ENCODE results near the gene XKR8. TPM values are rescaled to one million over a fixed set of nuclear protein-coding genes. Genes with fewer than 3 reads are reported as not detected.

XKR8 gene
- total and polyA plus RNA-seq, 2 donors (not counting 1 experiment from before 2014, with no cell fraction given): 3.4 to 8.7 TPM

DNA sequence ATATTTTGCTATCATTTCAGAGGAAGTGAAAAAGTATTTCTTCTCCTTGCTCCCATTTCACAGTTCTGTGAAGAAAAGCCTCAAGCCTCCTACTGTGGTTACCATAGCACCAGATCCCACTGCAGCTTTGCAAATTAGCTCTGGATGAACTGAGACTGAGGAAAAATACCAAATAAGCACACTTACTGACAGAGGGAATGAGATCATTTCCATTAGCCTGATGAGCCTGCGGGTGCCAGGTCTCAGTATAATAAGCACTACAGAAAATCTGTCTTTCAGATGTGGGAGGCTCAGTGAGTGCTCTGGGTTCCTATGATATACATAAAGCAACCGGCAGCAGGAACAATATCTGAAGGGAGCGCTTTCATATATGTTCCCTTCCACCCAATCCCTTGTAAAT, 21.4 kb downstream of the XKR8 start:
- ChIA-PET CTCF (interaction anchor here (0.7 to 6.7 kb wide), 13 partner anchors 9 to 311 kb away, joined by 3 to 147 read pairs (median 5); no protein-coding TSS in a partner anchor), POLR2A (interaction anchor here (0.5 kb wide), 1 partner anchor 9 kb away, joined by 6 read pairs; no protein-coding TSS in a partner anchor)
- Histone ChIP-seq H2AFZ (ENCODE audit: insufficient read depth, low read depth, low read length, poor library complexity, severe bottlenecking) (no peak overlapping the region), H3K36me3 (replicated peaks in 1 of 2; ENCODE audit: control extremely low read depth in 1 of 2, control insufficient read depth in 1 of 2, extremely low read depth in 1 of 2, insufficient read depth in 2 of 2, low read length in 1 of 2) (peaks cover 0 to 8% of the 10 kb centered on the region in 2 experiments), H3K9ac (ENCODE audit: low read length) (no peak overlapping the region), H3K4me1 (ENCODE audit: control insufficient read depth in 2 of 2, insufficient read depth in 2 of 2, low read length in 2 of 2) (peaks cover 0 to 7% of the 10 kb centered on the region in 2 donors), H3K4me3 (ENCODE audit: control extremely low read depth in 1 of 5, extremely low read depth in 1 of 5, insufficient read depth in 1 of 5, low read depth in 2 of 5, low read length in 4 of 5) (no peak overlapping the region), H3K79me2 (ENCODE audit: control insufficient read depth, insufficient read depth, low read length) (no peaks in the 10 kb centered on the region), H4K20me1 (ENCODE audit: control insufficient read depth, insufficient read depth, low read length, poor library complexity, severe bottlenecking) (no peaks in the 10 kb centered on the region), H3K27me3 (replicated peaks in 1 of 4; ENCODE audit: control extremely low read depth in 1 of 4, control insufficient read depth in 3 of 4, insufficient read depth in 4 of 4, low read length in 3 of 4) (no peaks in the 10 kb centered on the region), H3K4me2 (replicated peaks; ENCODE audit: low read depth, low read length, poor library complexity, severe bottlenecking) (no peak overlapping the region), H3K27ac (ENCODE audit: low read length in 2 of 2) (no peak overlapping the region), H3K9me3 (ENCODE audit: control extremely low read depth in 1 of 3, control insufficient read depth in 2 of 3, insufficient read depth in 1 of 3, low read length in 2 of 3) (no peaks in the 10 kb centered on the region)
- Mint-ChIP-seq H3K9me3 (ENCODE audit: insufficient read depth) (no peaks in the 10 kb centered on the region), H3K4me3 (no peak overlapping the region), H3K27ac (peak overlapping the region; percentile 26), H3K4me1 (peaks cover 4% of the 10 kb centered on the region), H3K27me3 (no peaks in the 10 kb centered on the region)
- intact Hi-C loops (cut with micrococcal nuclease): no loop called here
- TF ChIP-seq EZH2 (IDR thresholded peaks at IDR 0.05; ENCODE audit: borderline replicate concordance, insufficient read depth, low read depth, low read length, poor library complexity, severe bottlenecking): no peak
- TF ChIP-seq, protein P1, sequence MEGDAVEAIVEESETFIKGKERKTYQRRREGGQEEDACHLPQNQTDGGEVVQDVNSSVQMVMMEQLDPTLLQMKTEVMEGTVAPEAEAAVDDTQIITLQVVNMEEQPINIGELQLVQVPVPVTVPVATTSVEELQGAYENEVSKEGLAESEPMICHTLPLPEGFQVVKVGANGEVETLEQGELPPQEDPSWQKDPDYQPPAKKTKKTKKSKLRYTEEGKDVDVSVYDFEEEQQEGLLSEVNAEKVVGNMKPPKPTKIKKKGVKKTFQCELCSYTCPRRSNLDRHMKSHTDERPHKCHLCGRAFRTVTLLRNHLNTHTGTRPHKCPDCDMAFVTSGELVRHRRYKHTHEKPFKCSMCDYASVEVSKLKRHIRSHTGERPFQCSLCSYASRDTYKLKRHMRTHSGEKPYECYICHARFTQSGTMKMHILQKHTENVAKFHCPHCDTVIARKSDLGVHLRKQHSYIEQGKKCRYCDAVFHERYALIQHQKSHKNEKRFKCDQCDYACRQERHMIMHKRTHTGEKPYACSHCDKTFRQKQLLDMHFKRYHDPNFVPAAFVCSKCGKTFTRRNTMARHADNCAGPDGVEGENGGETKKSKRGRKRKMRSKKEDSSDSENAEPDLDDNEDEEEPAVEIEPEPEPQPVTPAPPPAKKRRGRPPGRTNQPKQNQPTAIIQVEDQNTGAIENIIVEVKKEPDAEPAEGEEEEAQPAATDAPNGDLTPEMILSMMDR (IDR thresholded peaks at IDR 0.05): no peak
- no CpG with 5 or more reads among the region's 3 CpGs for WGBS (ENCODE audit: insufficient coverage)
- ATAC-seq (ENCODE audit: low read depth) (no peak), DNase-seq (no peak)

DNA sequence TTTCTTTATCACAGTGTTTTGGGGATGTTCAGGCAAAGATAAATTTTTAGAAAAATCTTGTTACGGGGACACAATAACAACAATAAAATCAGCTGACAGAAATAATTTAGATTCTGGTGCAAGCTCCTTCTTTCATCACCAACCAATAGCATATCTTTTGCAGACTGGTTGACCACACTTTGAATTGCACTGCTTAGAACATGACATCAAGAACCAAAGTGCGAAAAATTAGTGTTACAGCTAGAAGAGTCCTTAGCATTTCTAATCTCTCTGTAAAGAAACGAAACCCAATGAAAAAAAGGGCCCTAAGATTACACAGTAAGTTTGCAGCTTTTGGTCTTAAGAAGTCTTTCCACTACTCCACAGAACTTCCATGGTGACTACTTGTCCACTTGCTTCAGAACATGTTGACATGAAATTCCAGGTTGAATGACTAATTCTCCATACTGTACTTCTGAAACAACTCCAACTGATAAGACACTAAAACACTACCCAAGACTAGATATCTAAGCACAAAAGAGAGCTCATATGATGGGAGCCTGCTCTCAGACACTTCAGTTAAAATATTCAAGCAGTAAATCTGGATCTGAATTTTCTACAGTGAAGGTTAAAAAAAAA, 31.3 kb downstream of the XKR8 start:
- Histone ChIP-seq H3K27me3 (replicated peaks in 1 of 4; ENCODE audit: control extremely low read depth in 1 of 4, control insufficient read depth in 3 of 4, insufficient read depth in 4 of 4, low read length in 3 of 4) (no peaks in the 10 kb centered on the region), H3K9me3 (ENCODE audit: control extremely low read depth in 1 of 3, control insufficient read depth in 2 of 3, insufficient read depth in 1 of 3, low read length in 2 of 3) (no peaks in the 10 kb centered on the region), H4K20me1 (ENCODE audit: control insufficient read depth, insufficient read depth, low read length, poor library complexity, severe bottlenecking) (no peaks in the 10 kb centered on the region), H3K9ac (ENCODE audit: low read length) (no peak overlapping the region), H3K27ac (ENCODE audit: low read length in 2 of 2) (no peak overlapping the region), H3K36me3 (replicated peaks in 1 of 2; ENCODE audit: control extremely low read depth in 1 of 2, control insufficient read depth in 1 of 2, extremely low read depth in 1 of 2, insufficient read depth in 2 of 2, low read length in 1 of 2) (peaks cover 2 to 50% of the 10 kb centered on the region in 2 experiments), H3K4me1 (ENCODE audit: control insufficient read depth in 2 of 2, insufficient read depth in 2 of 2, low read length in 2 of 2) (peaks cover 4 to 7% of the 10 kb centered on the region in 2 donors), H3K4me2 (replicated peaks; ENCODE audit: low read depth, low read length, poor library complexity, severe bottlenecking) (no peak overlapping the region), H3K79me2 (ENCODE audit: control insufficient read depth, insufficient read depth, low read length) (no peaks in the 10 kb centered on the region), H3K4me3 (ENCODE audit: control extremely low read depth in 1 of 5, extremely low read depth in 1 of 5, insufficient read depth in 1 of 5, low read depth in 2 of 5, low read length in 4 of 5) (no peak overlapping the region), H2AFZ (ENCODE audit: insufficient read depth, low read depth, low read length, poor library complexity, severe bottlenecking) (no peak overlapping the region)
- CTCF ChIA-PET: interaction anchor here (0.5 to 5.1 kb wide), 3 partner anchors 11 to 81 kb away, joined by 3 to 18 read pairs (median 3); no protein-coding TSS in a partner anchor
- ATAC-seq (ENCODE audit: low read depth) (no peak), DNase-seq (no peak)
- WGBS (ENCODE audit: insufficient coverage): 100% methylated on average over 1 of the region's 3 CpGs
- H3K9me3 Mint-ChIP-seq (ENCODE audit: insufficient read depth): no peaks in the 10 kb centered on the region
- H3K27me3 Mint-ChIP-seq: no peaks in the 10 kb centered on the region
- no peak overlapping the region for H3K27ac Mint-ChIP-seq
- POLR2A ChIA-PET: interaction anchor here (0.7 kb wide), 1 partner anchor 10 kb away, joined by 6 read pairs; no protein-coding TSS in a partner anchor
- TF ChIP-seq, protein P1 (IDR thresholded peaks at IDR 0.05): no peak
- no peak for TF ChIP-seq EZH2 (IDR thresholded peaks at IDR 0.05; ENCODE audit: borderline replicate concordance, insufficient read depth, low read depth, low read length, poor library complexity, severe bottlenecking)
- no peak overlapping the region for H3K4me3 Mint-ChIP-seq
- peaks cover 6% of the 10 kb centered on the region for H3K4me1 Mint-ChIP-seq
- intact Hi-C loops (cut with micrococcal nuclease): no loop called here

All from B cell (primary cell).